Fibroblast of the aortic adventitia (primary cell): Measurements from ENCODE around the gene BATF3. TPM values are rescaled to one million over a fixed set of nuclear protein-coding genes. Genes with fewer than 3 reads are reported as not detected.

Experiments
- DNase-seq: peaks from one replicate; pipeline ENCODE4 v3.0.0-alpha.2; 2010; ENCODE audit warnings: low read depth
- H3K4me3 ChIP-seq: 2 replicates; pipeline ENCODE4 v1.5.1; 2011; ENCODE audit warnings: low read depth, mild to moderate bottlenecking, control low read depth, low read length, moderate library complexity
- total RNA-seq: library from RNA; depleted of rRNA; stranded (reverse); fragments of >200 nt; gene quantifications from 2 replicates; pipeline ENCODE4 v1.2.3, GENCODE V29; 2012; ENCODE audit warnings: low replicate concordance
- TF ChIP-seq, protein P1 (sequence below): IDR thresholded peaks from 2 replicates; pipeline ENCODE4 v1.5.1; 2011; ENCODE audit warnings: mild to moderate bottlenecking, low read length, control low read depth, inconsistent platforms; ENCODE audit not compliant: insufficient read depth

Gene BATF3
- total RNA-seq, 1 donor = 4.8 TPM

DNA sequence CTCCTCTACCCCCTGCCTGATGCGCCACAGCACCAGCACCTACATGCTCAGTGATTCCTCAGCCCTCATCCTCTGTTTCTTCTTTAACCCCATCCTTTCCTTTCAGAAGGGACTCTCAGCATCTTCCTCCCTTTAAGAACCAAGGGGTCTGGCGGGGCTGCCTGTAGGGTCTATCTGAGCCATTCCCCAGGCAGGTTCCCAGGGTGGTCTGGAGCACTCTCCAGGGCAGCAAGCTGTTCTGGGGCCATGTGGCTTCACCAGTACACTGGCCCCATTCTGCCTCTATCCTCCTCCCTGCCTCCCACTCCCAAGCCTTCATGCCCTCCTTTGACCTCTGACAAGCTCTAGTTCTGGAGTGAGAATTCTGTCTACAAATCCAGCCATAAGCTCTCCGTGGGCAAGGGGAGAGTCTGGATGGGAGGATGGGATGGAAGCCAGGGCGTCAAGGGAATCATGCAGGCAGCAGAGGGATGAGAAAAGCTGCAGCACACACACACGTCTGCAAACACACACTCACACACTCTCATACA, 10.4 kb downstream of the BATF3 start:
- H3K4me3 ChIP-seq = no peak overlapping the region
- TF ChIP-seq, protein P1, sequence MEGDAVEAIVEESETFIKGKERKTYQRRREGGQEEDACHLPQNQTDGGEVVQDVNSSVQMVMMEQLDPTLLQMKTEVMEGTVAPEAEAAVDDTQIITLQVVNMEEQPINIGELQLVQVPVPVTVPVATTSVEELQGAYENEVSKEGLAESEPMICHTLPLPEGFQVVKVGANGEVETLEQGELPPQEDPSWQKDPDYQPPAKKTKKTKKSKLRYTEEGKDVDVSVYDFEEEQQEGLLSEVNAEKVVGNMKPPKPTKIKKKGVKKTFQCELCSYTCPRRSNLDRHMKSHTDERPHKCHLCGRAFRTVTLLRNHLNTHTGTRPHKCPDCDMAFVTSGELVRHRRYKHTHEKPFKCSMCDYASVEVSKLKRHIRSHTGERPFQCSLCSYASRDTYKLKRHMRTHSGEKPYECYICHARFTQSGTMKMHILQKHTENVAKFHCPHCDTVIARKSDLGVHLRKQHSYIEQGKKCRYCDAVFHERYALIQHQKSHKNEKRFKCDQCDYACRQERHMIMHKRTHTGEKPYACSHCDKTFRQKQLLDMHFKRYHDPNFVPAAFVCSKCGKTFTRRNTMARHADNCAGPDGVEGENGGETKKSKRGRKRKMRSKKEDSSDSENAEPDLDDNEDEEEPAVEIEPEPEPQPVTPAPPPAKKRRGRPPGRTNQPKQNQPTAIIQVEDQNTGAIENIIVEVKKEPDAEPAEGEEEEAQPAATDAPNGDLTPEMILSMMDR = no peak
- DNase-seq = no peak

DNA sequence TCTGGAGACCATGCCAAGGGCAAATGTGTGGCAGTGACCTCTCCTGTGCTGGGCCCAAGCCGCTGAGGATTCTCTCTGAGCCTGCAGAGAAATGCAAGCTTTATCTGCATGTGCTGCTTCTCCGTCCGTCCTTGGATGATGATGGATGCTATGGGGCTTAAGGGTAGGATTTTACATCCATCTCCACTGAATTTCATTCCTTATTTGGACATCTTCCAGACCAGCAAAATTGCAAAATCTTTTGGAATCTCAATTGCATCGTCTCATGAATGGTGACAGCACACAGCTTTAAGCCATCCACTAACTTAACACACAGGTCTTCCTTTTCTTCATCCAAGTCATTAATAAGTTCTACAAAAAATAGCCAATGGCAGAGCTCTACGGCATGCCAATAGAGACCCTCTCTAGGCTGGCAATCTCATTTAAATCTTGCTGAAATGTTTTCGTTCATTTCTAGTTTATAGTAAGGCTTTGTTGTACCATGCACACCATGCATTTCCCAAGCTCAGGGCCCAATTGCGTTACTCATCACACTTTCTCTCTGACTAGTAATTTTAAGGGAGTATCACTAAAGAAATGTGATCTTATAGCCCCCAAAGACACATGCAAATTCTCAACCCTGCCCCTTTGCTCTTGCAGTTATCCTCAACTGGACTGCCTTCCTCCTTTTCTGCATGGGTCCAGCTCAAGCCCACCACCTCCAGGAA, 11.1 kb downstream of the BATF3 start:
- peak; percentile 63 for DNase-seq
- TF ChIP-seq, protein P1 = no peak
- no peak overlapping the region for H3K4me3 ChIP-seq

DNA sequence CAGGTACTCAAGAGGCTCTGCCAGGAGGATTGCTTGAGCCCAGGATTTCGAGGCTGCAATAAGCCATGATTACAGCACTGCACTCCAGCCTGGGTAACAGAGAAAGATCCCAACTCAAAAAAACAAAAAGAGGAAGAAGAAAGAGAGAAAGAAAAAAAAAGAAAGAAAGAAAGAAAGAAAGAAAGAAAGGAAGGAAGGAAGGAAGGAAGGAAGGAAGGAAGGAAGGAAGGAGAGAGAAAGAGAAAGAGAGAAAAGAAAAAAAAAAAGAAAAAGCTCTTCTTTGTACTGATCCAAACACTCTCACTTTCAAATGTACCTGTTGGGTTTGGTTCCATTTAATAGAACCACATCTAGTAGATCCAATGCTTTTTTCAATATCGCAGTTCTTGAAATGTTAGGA, 11.8 kb downstream of the BATF3 start:
- TF ChIP-seq, protein P1 = no peak
- no peak overlapping the region for H3K4me3 ChIP-seq
- no peak for DNase-seq

DNA sequence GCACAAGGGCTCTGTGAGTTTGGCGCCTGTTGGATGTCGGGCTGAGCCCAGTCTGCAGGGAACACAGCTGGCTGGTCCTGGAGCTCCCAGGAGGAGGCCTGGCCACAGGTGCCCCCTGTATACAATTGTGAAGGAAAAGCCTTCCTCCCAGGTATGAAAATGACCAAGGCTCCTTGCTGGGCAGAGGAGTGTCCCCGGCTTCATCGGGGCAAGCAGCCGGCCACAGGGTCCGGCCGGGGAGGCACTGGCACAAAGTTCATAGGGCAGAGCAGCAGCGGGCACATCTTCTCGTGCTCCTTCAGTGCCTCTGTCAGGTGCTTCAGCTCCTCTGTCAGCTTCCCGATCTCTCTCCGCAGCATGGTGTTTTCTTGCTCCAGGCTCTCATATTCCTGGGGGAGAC, 13.0 kb downstream of the BATF3 start:
- DNase-seq = no peak
- TF ChIP-seq, protein P1 = no peak
- H3K4me3 ChIP-seq = no peak overlapping the region

DNA sequence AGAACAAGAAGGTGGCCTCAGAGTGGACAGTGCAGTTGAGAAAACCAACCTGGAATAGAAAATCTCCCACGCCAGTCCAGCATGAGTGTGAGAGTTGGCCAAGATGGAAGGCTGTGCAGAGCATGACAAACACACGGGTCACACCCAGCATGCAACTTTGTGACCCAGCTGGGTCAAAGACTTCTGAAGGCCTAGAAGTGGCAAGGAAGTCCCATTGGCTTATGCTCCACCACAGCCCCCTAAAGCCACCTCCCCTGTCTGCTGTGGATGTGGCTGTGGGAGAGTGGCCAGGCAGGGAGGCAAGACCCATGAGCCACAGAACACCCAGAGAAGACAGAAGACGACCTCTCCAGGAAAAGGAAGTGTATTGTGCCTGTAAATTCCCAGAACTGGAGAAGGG, 13.6 kb downstream of the BATF3 start:
- no peak overlapping the region for H3K4me3 ChIP-seq
- no peak for DNase-seq
- TF ChIP-seq, protein P1 = no peak

DNA sequence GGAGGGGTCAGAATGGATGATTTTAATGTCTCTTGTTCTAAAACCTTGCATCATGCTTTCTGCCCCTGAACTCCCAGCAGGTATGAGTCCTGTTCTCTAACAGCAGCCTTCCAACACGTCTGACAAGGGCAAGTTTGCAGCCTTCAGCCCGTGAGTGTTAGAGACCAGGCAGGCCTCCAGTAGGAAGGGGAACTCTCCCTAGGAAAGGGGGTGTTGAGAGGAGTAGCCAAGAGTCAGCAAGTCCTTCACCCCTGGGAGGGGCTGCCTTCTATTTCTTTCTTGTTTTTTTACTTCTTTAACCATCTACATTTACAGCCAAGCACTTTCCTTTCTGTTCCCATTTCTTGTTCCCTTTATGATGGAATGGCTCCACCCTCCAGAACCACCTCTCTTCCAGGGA, 14.2 kb downstream of the BATF3 start:
- H3K4me3 ChIP-seq = no peak overlapping the region
- TF ChIP-seq, protein P1 = no peak
- DNase-seq = no peak

DNA sequence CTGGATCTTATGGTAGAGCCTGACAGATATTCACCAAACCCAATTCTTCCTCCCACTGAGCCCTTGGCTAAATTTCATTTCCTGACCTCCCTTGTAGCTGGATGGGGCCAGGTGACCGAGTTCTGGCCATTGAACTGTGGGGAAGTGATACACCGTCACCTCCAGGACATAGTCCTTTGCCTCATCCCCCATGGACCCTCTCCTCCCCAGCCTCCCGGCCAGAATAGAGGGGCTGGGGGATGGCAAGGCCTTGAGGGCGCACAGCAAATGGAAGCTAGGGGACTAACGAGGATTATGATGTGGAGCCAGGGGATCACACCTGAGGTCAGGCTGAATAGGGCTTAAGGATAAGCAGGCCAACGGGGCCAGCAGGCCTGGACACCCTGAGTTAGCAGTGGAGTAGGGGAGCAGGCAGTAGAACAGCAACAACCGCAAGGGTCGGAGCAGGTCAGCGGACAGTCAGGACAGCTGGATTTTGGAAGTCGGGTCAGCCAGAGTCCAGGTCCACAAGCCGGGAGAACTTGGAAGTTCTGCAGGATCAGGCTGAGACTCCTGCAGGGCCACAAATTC, 15.0 kb downstream of the BATF3 start:
- H3K4me3 ChIP-seq = no peak overlapping the region
- TF ChIP-seq, protein P1 = no peak
- DNase-seq = no peak
